Nasal cavity respiratory epithelium epithelial cell of viscerocranial mucosa (primary cell): ENCODE measurements around the gene DUOXA1. TPM values are rescaled to one million over a fixed set of nuclear protein-coding genes. Genes with fewer than 3 reads are reported as not detected.

Source experiments
- total RNA-seq: library from RNA; depleted of rRNA; stranded (reverse); fragments of >200 nt; gene quantifications from 2 replicates; pipeline ENCODE4 v1.2.3, GENCODE V29; 2014

Gene DUOXA1
- 36.2 and 50.6 TPM in 2 replicates for total RNA-seq

DNA sequence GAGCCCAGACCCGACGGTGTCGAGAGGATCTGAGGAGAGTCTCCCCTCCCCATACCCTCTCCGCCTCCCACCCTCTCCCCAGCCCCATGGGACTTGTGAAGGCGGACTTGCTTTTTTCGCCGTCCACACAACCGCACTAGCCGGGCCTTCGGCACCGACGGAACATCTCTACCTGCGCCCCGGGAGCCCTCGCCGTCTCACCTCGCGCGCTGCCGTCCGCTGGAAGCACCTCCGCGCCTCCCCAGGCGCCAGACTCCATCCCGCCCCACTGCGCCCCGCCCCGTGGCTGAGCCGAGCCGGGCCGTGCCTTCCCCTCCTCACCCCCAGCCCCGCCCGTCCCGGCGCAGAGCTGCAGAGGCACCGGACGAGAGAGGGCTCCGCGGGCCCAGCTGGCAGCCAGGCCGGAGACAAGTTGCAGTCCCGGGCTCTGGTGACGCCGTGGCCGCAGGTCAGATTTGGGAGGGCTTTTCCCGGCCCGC lies at the start of gene DUOXA1, which contains the start of gene DUOX1:
Gene DUOXA1 (minus strand): TSS at position 229 of the 479 bp plus-strand sequence. CDS start 6,865 bp downstream, outside the sequence.
Gene DUOX1 (plus strand): TSS at position 344 of the 479 bp plus-strand sequence. CDS start 1,973 bp downstream, outside the sequence.

GRCh38 chr15:45114076-45114750 lies 15.5 kb downstream of the DUOXA1 start, which contains the start of the genes DUOX2 and DUOXA2:
Gene DUOX2, minus strand, starts transcription at chr15:45114172. Its CDS starts 761 bp downstream, at chr15:45113411.
Gene DUOXA2, plus strand, starts transcription at chr15:45114326. Its CDS starts 280 bp downstream, at chr15:45114606.

Other genes starting within 250 kb of the DUOXA1 start
- not detected in 2 replicates for gene TERB2, start 173.2 kb downstream of the DUOXA1 start, total RNA-seq
- gene SORD, start 106.7 kb downstream of the DUOXA1 start, total RNA-seq: 16.1 and 40.5 TPM in 2 replicates
- gene DUOX2, start 15.7 kb downstream of the DUOXA1 start, total RNA-seq: 1.0 and 3.2 TPM in 2 replicates
- not detected in 2 replicates for gene DUOXA2, start 15.6 kb downstream of the DUOXA1 start, total RNA-seq
- 26.7 and 48.0 TPM in 2 replicates for gene DUOX1, start 115 bp upstream of the DUOXA1 start, total RNA-seq
- 0.14 and 0.34 TPM in 2 replicates for gene SHF, start 58.1 kb upstream of the DUOXA1 start, total RNA-seq
- gene SLC28A2, start 122.4 kb upstream of the DUOXA1 start, total RNA-seq: not detected in 2 replicates
- 2.1 and 5.7 TPM in 2 replicates for gene GATM, start 248.7 kb upstream of the DUOXA1 start, total RNA-seq